ENCODE data around the gene HSPB8.

HSPB8 gene

GRCh38 chr12:119178544-119179334, at the start of gene HSPB8:
Gene HSPB8 (plus strand): TSS chr12:119178931. CDS start chr12:119179313, 382 bp downstream.
- no peak within 1 kb of the TSS for H3K4me3 ChIP-seq (ENCODE audit: low read depth, low read length)
- TF ChIP-seq CTCF (IDR thresholded peaks at IDR 0.05; ENCODE audit: borderline replicate concordance, insufficient read depth, low read depth, low read length) = no peak

GRCh38 chr12:119129827-119130434, 48.8 kb upstream of the HSPB8 start:
- TF ChIP-seq CTCF (IDR thresholded peaks at IDR 0.05; ENCODE audit: borderline replicate concordance, insufficient read depth, low read depth, low read length) = no peak
- no peak overlapping the region for H3K4me3 ChIP-seq (ENCODE audit: low read depth, low read length)

- H3K4me3 ChIP-seq (ENCODE audit: low read depth, low read length) = no peak overlapping the region
- TF ChIP-seq CTCF (IDR thresholded peaks at IDR 0.05; ENCODE audit: borderline replicate concordance, insufficient read depth, low read depth, low read length) = no peak
These were observed 48.2 kb upstream of the HSPB8 start for GRCh38 chr12:119130523-119130922.

GRCh38 chr12:119134284-119135072, 44.3 kb upstream of the HSPB8 start:
- no peak for TF ChIP-seq CTCF (IDR thresholded peaks at IDR 0.05; ENCODE audit: borderline replicate concordance, insufficient read depth, low read depth, low read length)
- no peak overlapping the region for H3K4me3 ChIP-seq (ENCODE audit: low read depth, low read length)

- H3K4me3 ChIP-seq (ENCODE audit: low read depth, low read length) = no peak overlapping the region
- no peak for TF ChIP-seq CTCF (IDR thresholded peaks at IDR 0.05; ENCODE audit: borderline replicate concordance, insufficient read depth, low read depth, low read length)
These were observed 41.8 kb upstream of the HSPB8 start for GRCh38 chr12:119136811-119137410.

- no peak for TF ChIP-seq CTCF (IDR thresholded peaks at IDR 0.05; ENCODE audit: borderline replicate concordance, insufficient read depth, low read depth, low read length)
- no peak overlapping the region for H3K4me3 ChIP-seq (ENCODE audit: low read depth, low read length)
These were observed 39.3 kb upstream of the HSPB8 start for GRCh38 chr12:119139448-119139847.
